Endothelial cell of umbilical vein (primary cell): ENCODE data around the gene C1orf226.

Experiments
- CTCF ChIP-seq, 2 donors: IDR thresholded peaks; 1 replicate in 1 of 2; 2 replicates in 1 of 2; pipeline ENCODE4 v1.5.1; 2011; ENCODE audit warnings: low read length in 2 of 2, mild to moderate bottlenecking in 2 of 2, moderate library complexity in 2 of 2, control low read depth in 1 of 2, inconsistent platforms in 1 of 2, low read depth in 1 of 2; ENCODE audit not compliant: insufficient read depth in 1 of 2; ENCODE audit errors: extremely low read depth in 1 of 2
- EZH2 ChIP-seq: IDR thresholded peaks from 2 replicates; pipeline ENCODE4 v1.6.1; 2012; ENCODE audit warnings: borderline replicate concordance, low read depth, mild to moderate bottlenecking, moderate library complexity, low read length, inconsistent platforms; ENCODE audit not compliant: severe bottlenecking
- GATA2 ChIP-seq: IDR thresholded peaks from 2 replicates; pipeline ENCODE4 v1.7.0; 2011; ENCODE audit warnings: low read depth, mild to moderate bottlenecking, moderate library complexity, mixed read lengths, low read length; ENCODE audit not compliant: insufficient read length, insufficient read depth
- JUN ChIP-seq: IDR thresholded peaks from 2 replicates; pipeline ENCODE4 v1.6.1; 2011; ENCODE audit warnings: borderline replicate concordance, low read depth; ENCODE audit not compliant: insufficient read length, insufficient read depth
- POLR2A ChIP-seq: IDR thresholded peaks from 2 replicates; pipeline ENCODE4 v1.6.1; 2012; ENCODE audit warnings: low read depth, mild to moderate bottlenecking, control low read depth, low read length
- POLR2AphosphoS5 ChIP-seq: IDR thresholded peaks from 2 replicates; pipeline ENCODE4 v1.6.1; 2012; ENCODE audit warnings: low read depth, mild to moderate bottlenecking, control low read depth, low read length, moderate library complexity; ENCODE audit not compliant: insufficient read depth

- no peak for TF ChIP-seq CTCF (IDR thresholded peaks at IDR 0.05; ENCODE audit: extremely low read depth in 1 of 2, insufficient read depth in 1 of 2, low read depth in 1 of 2, low read length in 2 of 2)
- no peak for TF ChIP-seq POLR2AphosphoS5
- no peak for TF ChIP-seq GATA2
- TF ChIP-seq POLR2A, result no peak
- no peak for TF ChIP-seq JUN
- no peak for TF ChIP-seq EZH2
Observed at GRCh38 chr1:162407539-162407938, 26.0 kb downstream of the C1orf226 start.
